Anterior cingulate cortex (tissue), 58 donors: ENCODE results near the gene TMSB10.
A peak's percentile ranks its signal among the peaks of the same experiment; 100 is the strongest.
"Not testable (repeated sequence)": the region's sequence is repeated elsewhere in the genome, so short reads cannot be mapped to it uniquely, and the experiment has no call there.

Source experiments
- DNase-seq, 58 donors: peaks; one replicate each; lab custom pipeline; 2025; lab: John Stamatoyannopoulos, UW

Gene TMSB10

GRCh38 chr2:84905181-84906107 is at the start of gene TMSB10:
TMSB10 (plus strand) TSS chr2:84905656.
- peak in 56 of 58 donors; percentile 22 to 86 (median 74) for DNase-seq

GRCh38 chr2:84855731-84856130 is 49.7 kb upstream of the TMSB10 start:
- no peak for DNase-seq

- no peak for DNase-seq
Observed at GRCh38 chr2:84856787-84857186, 48.7 kb upstream of the TMSB10 start.

- no peak for DNase-seq
Observed at GRCh38 chr2:84857566-84857965, 47.9 kb upstream of the TMSB10 start.

GRCh38 chr2:84858123-84858522 is 47.3 kb upstream of the TMSB10 start:
- no peak for DNase-seq

GRCh38 chr2:84858937-84859336 is 46.5 kb upstream of the TMSB10 start:
- DNase-seq: no peak

- DNase-seq: no peak
Observed at GRCh38 chr2:84861539-84861938, 43.9 kb upstream of the TMSB10 start.

- DNase-seq: no peak
Observed at GRCh38 chr2:84862006-84862405, 43.5 kb upstream of the TMSB10 start.

GRCh38 chr2:84865181-84865783 is 40.2 kb upstream of the TMSB10 start:
- DNase-seq: peak in 2 of 58 donors; percentile 9 to 16

GRCh38 chr2:84866122-84866521 is 39.3 kb upstream of the TMSB10 start:
- DNase-seq: no peak

- not testable (repeated sequence) for DNase-seq
Observed at GRCh38 chr2:84868327-84868726, 37.1 kb upstream of the TMSB10 start.

GRCh38 chr2:84870306-84870705 is 35.1 kb upstream of the TMSB10 start:
- DNase-seq: no peak

GRCh38 chr2:84872691-84873090 is 32.8 kb upstream of the TMSB10 start:
- DNase-seq: not testable (repeated sequence)

- DNase-seq: no peak
Observed at GRCh38 chr2:84873350-84873749, 32.1 kb upstream of the TMSB10 start.

- DNase-seq: no peak
Observed at GRCh38 chr2:84874381-84875212, 30.9 kb upstream of the TMSB10 start.

GRCh38 chr2:84875213-84875560 is 30.3 kb upstream of the TMSB10 start:
- DNase-seq: no peak

GRCh38 chr2:84875619-84876018 is 29.8 kb upstream of the TMSB10 start:
- not testable (repeated sequence) for DNase-seq

GRCh38 chr2:84876369-84876768 is 29.1 kb upstream of the TMSB10 start:
- no peak for DNase-seq

GRCh38 chr2:84878459-84878858 is 27.0 kb upstream of the TMSB10 start:
- DNase-seq: no peak

- DNase-seq: no peak
Observed at GRCh38 chr2:84878896-84879583, 26.4 kb upstream of the TMSB10 start.
